GM13976 (cell line): Measurements from ENCODE around the gene MTHFSD.

Source experiments
- DNase-seq: peaks from one replicate; pipeline ENCODE4 v3.0.0; 2012; ENCODE audit warnings: low spot score
- CTCF ChIP-seq: IDR thresholded peaks from 2 replicates; pipeline ENCODE4 v1.5.1; 2012; ENCODE audit warnings: borderline replicate concordance, mild to moderate bottlenecking; ENCODE audit not compliant: insufficient read depth; ENCODE audit errors: extremely low read depth, missing control alignments, control extremely low read depth
- in situ Hi-C: fragments of 300-500 bp; cut with MboI; formaldehyde crosslinking; loops from one replicate; pipeline ENCODE4 v1.12.0; 2022; ENCODE audit warnings: low sequenced_read_pairs, mixed read lengths, inconsistent platforms; ENCODE audit not compliant: unreplicated experiment

The MTHFSD gene

GRCh38 chr16:86556576-86556975 is 1.5 kb upstream of the MTHFSD start:
- DNase-seq: no peak
- in situ Hi-C loops: loop anchor here (25.0 kb wide), 1 partner anchor 731 kb away; no protein-coding TSS in a partner anchor
- no peak for TF ChIP-seq CTCF

- in situ Hi-C loops: loop anchor here (25.0 kb wide), 1 partner anchor 732 kb away; no protein-coding TSS in a partner anchor
- TF ChIP-seq CTCF: no peak
- DNase-seq: no peak
Measured at GRCh38 chr16:86555704-86556075, 655 bp upstream of the MTHFSD start.

GRCh38 chr16:86554599-86554916 is 477 bp downstream of the MTHFSD start:
- DNase-seq: no peak
- in situ Hi-C loops: loop anchor here (25.0 kb wide), 1 partner anchor 733 kb away; no protein-coding TSS in a partner anchor
- TF ChIP-seq CTCF: no peak

GRCh38 chr16:86553356-86553755 is 1.7 kb downstream of the MTHFSD start:
- in situ Hi-C loops: loop anchor here (25.0 kb wide), 1 partner anchor 734 kb away; no protein-coding TSS in a partner anchor
- no peak for DNase-seq
- no peak for TF ChIP-seq CTCF

- no peak for TF ChIP-seq CTCF
- in situ Hi-C loops: loop anchor here (25.0 kb wide), 1 partner anchor 737 kb away; no protein-coding TSS in a partner anchor
Measured at GRCh38 chr16:86550281-86550680, 4.8 kb downstream of the MTHFSD start.

GRCh38 chr16:86549893-86550190 is 5.2 kb downstream of the MTHFSD start:
- DNase-seq: no peak
- in situ Hi-C loops: loop anchor here (25.0 kb wide), 1 partner anchor 737 kb away; no protein-coding TSS in a partner anchor
- no peak for TF ChIP-seq CTCF

More at GRCh38 chr16:86550281-86550680, 4.8 kb downstream of the MTHFSD start:
- no peak for DNase-seq

GRCh38 chr16:86549076-86549892 is 5.8 kb downstream of the MTHFSD start:
- TF ChIP-seq CTCF: no peak
- in situ Hi-C loops: no loop called here
- DNase-seq: no peak
